CD4-positive, alpha-beta T cell treated with Interleukin-2 at 100 ng/mL for 4 hours (primary cell): ENCODE measurements around the gene AGTRAP.

Source experiments
- DNase-seq: peaks from one replicate; pipeline ENCODE4 v3.0.0-alpha.2; 2020; ENCODE audit warnings: low spot score

The AGTRAP gene, protein sequence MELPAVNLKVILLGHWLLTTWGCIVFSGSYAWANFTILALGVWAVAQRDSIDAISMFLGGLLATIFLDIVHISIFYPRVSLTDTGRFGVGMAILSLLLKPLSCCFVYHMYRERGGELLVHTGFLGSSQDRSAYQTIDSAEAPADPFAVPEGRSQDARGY

DNA sequence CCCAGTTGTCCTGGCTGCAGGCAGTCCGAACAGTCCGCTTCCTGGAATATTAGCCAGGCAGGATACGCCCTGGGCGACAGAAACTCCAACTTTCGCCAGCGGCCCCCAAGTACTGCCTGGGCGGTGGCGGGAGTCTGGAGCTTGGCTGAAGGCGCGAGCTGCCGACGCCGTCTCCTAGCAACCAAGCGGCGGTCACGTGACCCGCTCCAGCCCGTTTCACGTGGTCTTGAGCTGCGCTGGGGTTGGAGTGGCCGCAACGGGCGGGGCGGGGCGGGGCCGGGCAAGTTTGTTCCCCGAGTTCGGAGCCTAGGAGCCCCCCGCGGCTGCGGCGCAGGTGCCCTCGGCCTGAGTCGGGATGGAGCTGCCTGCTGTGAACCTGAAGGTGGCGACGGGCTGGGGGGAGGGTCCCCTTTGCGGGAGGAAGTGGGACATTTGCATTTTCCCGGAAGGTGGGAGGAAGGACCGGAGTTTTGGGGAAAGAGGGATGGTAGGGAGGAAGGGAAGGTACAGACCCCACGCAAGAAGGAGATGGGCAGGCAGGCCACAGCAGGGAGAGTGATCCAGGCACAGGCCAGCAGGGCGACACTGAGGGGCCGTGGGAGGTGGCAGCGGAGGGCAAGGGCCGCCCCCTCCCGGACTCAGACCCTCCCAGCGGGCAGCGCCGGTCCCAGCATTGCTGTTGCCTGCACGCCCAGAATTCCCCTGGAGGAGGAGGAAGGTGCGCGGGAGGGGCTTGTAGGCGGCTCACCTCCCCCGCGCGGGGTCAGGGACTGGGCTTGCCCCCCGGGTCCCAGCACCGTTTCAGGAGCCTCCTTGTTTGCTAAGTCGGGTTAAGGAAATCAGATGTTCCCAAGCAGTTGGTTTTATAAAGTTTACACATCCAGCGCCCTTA, at the start of gene AGTRAP:
TSS of gene AGTRAP (plus strand) at position 283 of the 892 bp plus-strand sequence. CDS start at position 356, 73 bp downstream.
- DNase-seq: peak; percentile 87

- DNase-seq: no peak
These were observed 47.4 kb upstream of the AGTRAP start for GRCh38 chr1:11688506-11688905.

- DNase-seq: no peak
These were observed 45.3 kb upstream of the AGTRAP start for GRCh38 chr1:11690397-11691301.

DNA sequence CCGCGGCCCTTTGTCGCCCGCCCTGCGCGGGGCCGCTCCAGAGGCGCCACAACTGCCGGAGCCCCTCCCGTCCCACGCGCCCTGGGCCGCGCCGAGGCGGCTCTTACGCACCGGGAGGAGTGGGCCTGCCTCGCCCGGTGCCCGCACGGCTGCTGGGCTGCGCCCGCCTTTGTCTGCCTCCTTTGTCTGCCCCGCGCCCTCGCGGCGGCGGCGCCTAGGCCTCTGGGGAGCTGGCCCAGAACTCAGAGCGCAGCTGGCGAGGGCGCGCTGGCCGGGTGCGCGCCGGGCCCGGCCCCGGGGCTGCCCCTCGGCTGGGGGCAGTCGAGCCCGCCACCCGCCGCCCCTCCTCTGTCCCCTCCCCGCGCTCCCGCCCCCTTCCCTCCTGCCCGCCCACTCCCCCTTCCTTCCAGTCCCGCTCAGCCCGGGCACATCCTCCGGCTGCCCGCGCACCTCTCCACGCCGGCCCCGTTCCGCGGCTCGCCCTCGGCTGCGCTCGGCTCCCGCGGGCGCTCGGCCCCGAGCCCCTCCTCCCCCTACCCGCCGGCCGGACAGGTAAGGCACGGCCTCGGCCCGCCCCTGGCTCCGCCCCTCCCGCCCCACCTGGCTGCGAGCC, 44.5 kb upstream of the AGTRAP start, which contains the start of gene DRAXIN:
TSS of gene DRAXIN (plus strand) at position 409 of the 613 bp plus-strand sequence. CDS start 14,549 bp downstream, outside the sequence.
- no peak for DNase-seq

DNA sequence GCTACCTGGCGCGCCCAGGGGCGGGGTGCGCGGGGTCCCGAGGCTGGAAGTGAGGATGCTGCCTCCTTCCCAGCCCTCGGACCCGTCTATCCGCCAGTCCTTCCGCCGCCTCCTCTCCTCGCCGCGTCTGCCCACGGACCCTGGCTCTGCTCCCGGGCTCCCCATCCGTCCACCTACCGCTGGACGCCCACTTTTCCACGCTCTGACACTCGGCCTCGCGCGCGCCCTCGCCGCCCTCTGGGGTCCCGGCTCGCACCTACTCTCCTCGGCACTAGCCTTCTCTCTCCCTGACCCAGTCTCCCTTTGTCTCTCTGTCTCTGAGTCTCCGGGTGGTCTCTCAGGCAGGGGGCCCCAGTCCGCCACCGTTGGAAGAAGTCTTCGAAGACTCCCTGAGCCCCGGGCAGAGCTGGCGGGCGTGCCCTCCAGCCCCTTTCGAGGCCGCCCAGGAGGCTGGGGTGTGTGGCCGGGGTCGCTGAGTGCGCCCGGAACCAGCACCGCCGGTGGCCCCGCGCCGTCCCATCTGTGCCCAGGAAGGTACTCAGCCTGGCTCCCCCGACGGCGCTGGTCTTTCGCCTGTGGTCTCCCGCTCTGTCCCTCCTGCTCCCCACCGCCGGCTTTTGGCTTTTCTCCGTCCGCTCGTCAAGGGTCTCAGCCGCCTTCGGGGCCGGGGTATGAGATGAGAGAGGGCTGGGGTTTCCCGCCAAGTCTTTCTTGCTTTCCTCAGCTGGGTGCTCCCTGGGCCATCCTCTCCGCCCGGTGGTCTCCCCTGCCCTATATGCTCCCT, 43.8 kb upstream of the AGTRAP start:
- DNase-seq: no peak

GRCh38 chr1:11693024-11693590, 42.8 kb upstream of the AGTRAP start:
- peak; percentile 64 for DNase-seq

DNA sequence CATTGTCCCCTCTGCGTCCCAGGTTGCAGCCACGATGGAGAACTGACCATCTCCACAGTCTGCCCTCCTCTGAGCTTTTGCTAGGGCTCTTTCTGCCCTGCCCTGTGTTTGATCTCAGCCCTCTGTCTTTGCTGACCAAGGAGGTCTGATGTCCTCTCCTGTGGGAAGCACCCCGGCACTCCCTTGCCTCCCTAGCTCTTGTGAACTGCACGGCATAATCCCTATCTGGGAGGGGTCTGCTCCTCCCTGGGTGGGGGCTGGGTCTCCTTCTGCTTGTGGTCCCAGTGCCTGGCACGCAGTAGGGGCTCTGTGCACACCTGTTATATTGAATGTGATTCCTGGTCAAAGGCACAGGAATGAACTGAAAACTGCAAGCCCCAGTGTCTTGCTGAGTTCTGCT, 42.0 kb upstream of the AGTRAP start:
- no peak for DNase-seq

DNA sequence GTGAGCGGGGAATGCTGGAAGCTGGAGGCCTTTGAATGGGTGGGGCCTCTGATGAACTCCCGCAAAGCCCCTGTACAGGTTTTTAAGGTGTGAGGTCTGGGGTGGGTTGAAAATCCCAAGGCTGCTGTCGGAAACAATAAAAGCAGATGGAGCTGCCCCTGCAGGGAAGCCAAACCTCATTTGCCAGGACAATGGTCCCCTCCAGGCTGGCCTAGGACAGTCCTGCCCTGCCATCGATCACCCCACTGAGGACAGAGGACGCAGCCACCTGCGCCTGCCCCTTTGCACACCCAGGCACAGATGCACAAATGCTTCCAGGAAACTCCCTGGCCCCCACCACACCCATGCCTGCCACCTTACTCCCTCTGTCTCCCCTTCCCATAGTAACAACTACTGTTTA, 40.1 kb upstream of the AGTRAP start:
- no peak for DNase-seq

- DNase-seq: no peak
These were observed 38.6 kb upstream of the AGTRAP start for GRCh38 chr1:11697188-11697892.

DNA sequence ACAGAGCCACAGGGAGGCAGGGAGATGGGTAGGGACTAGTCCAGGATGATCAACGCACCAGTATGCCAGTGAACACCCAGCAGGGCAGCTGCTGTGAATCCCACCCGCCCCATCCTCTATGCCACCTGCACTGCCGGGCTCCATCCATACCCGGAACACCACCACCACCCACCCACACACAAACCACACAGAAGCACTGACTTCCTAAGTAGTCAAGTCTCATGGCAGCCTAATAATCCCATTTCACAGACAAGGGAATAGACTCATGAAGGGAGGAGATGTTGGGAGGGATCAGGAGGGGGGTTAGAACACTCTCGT, 38.1 kb upstream of the AGTRAP start:
- no peak for DNase-seq

DNA sequence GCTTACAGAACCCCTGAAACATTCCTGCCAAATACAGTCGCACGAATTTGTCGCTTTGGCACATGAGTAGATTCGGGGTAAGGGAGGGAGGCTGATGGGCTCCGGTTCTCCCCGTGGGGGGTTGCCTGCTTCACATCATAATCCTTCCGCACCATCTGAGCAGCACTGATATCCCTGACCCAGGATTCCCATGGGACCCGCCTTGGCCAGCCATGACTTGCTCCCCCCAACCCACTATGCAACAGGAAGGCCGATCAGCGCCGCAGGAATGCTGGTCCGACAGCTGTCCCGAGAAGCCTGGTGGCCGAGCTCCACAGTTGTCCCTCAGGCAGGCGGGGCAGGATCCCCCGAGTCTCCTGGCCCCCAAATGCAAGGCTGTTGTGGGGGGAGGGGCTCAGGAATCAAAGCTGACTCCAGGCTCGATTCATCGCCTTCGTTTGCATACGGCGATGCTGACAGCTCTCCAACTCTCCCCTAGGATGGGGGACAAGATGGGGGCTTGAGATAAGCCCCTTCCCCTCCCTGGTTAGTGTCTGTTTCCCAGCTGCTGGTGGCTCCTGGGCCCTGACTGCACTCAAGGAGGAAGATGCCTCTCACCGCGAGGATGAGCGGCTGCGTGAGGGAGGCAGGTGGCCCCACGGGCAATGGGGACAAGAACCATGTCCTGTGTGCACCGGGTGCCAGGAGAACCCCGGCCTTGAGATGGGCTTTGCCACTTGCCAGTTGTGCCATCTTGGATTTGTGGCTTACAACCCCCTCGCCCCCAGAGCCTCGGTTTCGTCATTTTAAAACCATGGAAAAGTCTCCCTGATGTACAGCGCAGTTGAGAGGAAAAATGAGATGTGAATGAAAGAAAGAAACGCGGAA, 35.1 kb upstream of the AGTRAP start:
- DNase-seq: no peak

- no peak for DNase-seq
These were observed 34.4 kb upstream of the AGTRAP start for GRCh38 chr1:11701551-11701961.

DNA sequence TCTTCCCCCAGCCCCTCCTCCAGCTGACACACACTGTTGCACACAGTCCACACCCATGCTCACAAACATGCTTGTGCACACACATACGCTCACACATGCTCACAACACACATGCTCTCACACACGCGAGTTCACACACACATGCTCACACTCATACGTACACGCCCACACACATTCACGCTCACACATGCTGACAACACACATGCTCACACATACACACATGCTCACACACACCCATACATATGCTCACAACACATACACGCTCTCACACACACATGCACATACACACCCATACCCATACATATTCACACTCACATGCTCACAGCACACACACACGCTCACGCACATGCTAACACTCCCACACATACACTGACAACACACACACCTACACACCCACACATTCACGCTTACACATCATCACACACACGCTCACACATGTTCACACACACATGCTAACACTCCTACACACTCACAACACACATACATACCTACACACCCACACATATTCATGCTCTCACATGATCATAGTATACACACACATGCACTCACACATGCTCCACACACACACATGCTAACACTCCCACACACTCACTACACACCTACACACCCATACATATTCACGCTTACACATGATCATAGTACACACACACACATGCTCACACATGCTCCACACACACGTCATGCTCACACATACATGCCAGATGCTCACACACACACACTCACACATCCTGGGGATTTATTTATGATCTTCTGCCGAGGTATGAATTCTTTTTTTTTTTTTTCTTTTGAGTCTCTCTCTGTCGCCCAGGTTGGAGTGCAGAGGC, 33.7 kb upstream of the AGTRAP start:
- DNase-seq: no peak

GRCh38 chr1:11703357-11704193, 32.4 kb upstream of the AGTRAP start:
- no peak for DNase-seq

GRCh38 chr1:11704194-11704529, 31.8 kb upstream of the AGTRAP start:
- no peak for DNase-seq

DNA sequence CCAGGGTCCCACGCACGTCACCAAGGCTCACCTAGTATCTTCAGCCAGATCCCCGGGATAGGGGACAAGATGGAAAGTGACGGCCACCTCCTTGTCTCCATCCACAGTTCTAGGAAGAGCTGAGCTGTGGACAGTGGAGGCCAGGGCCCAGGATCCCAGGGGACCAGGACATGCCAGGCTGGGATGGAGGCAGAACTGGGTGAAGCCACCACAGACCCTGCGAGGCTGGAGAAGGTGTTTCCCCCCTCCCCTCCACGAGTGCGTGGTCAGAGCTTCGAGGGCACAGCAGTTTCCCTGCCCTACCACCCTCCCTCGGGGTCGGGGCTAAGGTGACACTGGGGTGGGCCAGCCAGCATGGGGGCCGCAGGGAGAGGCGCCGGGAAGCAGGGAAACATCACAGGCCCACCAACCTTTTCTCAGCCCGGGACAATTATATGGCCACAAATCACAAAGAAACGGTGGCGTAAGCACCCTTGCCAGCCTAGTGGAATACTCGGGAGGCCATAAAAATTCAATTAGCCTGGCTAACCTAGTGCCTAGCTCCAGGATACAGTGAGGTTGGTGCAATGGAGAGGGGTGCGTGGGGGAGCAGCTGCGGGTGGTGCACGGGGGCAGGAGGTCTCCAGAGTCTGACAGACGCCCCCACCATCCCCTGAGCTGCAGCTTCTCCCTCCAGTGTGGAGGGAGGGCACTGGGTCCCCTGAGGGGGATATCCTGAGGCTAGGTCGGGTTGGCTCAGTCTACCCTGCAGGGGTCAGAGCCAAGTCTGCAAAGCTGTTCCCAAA, 31.1 kb upstream of the AGTRAP start:
- DNase-seq: no peak

DNA sequence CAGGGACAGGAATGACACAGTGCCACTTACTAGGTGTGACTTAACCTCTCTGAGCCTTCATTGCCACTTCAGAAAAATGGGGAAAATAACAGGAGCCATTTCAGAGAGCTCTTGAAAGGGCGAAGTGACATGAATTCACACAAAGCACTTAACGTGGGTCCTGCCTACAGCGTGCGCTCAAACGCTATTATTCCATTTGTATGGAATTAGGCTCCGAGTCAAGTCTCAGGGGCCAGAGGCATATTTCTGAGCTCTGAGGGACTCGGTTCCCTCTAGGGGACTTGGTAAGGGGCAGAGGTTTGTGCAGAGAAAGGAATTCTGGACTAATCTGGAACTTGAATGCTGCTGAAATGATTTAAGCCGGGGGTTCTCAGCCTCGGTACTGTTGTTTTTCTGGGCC, 30.3 kb upstream of the AGTRAP start:
- DNase-seq: no peak
